HuH-7 (cell line): ENCODE results near the gene DDO.

ENCODE experiments used
- DNase-seq: peaks from one replicate; pipeline ENCODE4 v3.0.0; 2011; ENCODE audit warnings: low spot score

DDO gene

DNA sequence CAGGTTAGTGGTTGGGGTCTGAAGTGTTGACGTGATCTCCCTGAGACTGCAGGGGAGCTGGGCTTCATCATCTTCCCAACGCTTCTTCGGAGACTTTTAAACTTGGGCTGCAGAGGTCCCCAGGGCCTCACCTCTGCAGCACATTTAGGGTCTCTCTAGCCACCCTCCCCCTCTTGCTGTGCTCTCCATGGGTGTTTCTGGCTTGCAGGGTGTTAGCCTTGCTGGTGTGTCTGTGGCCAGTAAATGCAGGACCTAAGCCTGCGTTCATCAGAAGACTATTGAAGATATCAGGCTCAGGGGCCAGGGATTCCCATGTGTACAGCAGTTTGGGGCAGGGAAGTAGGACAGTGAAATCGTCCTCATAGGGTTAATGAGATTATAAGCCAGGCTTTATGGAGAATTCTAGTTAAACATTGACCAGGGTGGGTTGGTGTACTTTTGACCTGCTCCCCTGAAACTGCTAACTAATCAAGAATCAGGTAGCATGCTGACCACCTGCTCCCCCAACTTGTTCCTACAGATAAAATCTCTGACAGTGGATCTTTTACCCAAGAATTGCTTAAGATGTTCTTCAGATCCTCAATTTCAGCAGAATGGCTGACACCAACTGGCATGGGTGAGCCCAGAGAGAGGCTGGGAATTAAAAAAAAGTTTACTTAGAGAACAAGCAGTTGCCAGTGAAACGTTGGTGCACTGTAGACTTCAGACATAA is 3.8 kb upstream of the DDO start:
- peak; percentile 41 for DNase-seq

DNA sequence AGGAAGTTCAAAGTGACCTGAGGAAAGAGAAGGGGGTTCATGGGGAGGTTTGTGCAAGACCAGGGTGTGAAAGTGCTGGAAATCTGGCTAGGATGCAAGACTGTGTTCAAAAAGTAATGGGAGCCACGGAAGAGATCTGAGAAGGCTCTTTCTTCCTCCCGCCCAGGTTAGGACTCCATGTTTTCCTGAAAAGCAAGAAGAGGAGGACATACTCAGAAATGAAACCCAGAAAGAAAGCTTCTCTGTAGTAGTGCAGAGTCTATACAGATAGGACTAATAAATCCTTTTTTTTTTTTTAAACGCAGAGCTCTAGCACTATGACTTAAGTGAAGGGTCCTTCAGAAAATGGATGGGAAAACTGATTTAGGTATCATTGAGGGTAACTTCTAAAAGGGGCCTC is 3.2 kb upstream of the DDO start:
- DNase-seq: no peak

DNA sequence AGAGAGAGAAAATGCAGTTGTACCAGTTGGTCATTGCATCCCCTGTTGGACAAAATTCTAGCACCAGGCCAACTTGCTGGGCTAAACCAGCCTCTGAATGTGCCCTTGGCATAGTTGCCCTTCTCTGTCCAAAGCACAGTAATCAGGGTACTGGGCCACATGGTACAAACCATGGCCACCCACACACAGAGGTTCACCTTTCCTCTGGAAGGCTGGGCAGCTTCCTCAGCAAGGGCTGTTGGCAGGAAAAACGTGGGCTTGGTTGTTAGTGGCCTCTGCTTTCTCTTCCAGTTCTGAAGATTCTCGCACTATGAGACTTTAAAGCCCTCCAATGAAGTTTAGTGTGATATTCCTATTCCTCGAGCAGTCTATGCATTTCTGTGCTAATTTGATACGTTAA is 706 bp downstream of the DDO start:
- no peak for DNase-seq

DNA sequence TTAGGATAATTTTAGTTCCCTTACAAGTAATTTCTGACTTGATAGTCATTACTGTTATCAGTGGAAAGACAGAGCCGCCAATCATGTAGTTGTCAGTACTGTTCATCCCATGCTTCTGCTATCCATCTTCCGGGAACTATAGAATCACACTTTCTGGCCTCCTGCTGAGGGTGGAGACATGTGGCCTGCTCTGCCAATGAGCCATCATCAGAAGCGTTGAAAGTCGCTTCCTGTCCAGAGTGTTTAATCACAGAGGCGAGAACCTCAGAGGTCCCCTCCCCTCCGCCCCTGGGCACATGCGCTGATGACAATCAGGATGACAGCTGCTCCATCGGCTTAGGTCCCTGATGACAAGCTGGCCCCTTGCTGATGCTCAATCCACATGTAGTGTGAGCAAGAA is 3.0 kb downstream of the DDO start:
- no peak for DNase-seq

DNA sequence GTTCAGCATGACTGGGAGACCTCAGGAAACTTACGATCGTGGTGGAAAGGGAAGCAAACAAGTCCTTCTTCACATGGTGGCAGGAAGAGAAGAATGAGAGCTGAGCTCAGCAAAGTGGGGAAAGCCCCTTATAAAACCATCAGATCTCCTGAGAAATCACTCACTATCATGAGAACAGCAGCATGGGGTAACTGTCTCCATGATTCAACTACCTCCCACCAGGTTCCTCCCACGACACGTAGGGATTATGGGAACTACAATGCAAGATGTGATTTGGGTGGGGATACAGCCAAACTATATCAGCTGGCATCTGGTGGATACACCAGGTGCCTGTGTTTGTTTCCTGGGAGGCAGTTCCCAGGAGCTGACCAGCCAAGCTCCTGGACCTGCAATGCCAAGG is 4.9 kb downstream of the DDO start:
- no peak for DNase-seq

DNA sequence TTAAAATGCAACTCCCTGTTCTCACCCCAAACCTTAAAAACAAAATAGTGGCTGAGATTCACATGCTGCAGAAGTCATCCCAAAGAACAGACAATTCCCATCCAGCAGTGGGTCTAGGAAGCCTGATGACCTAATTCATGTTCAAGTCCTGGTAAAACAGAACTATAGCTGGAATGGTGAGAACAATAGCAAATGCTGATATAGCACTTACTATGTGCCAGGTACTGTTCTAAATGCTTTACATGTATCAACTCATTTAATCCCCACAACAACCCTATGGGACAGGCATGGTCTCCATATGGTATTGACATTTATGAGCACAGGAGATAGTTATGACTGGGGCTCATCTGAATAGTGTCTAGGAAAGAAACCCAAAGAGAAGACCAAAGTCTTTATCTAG is 5.6 kb downstream of the DDO start:
- DNase-seq: no peak

DNA sequence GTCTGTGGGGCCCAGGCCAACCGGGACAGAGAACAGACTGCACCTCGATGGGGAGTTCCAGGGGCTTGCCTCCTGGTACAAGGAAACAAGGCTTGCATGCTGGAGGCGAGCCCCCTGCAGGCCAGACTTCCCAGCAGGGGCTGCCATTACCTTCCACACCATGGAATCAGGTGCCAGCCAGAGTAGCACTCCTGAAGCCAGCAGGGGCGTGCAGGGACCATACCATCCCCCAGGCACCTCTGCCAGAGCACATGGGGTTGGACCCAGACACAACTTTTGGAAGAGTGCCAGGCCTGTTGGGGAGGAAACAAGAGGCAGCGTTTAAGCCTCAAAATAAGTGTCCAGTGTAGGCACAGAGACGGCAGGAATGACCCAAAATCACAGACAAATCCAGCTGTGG is 6.5 kb downstream of the DDO start:
- DNase-seq: peak; percentile 39

DNA sequence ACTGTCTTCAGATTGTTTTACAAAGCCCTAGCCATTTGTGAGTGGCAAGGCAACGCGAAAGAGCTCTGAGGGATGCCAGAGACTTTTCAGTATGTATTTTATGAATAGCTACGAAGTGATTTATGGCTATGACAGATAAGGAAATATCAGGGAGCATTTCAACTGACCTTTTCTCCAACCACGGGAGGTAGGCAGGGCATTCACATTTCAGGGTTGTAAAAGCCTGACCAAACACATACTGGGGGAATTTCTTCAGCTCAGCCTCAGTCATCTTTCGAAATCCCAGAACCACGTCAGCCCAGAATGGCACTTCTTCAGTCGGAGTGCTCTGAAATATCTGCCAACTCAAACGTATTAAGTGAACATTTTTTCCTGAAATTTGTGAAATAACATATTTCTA is 10.8 kb downstream of the DDO start:
- DNase-seq: peak; percentile 75

DNA sequence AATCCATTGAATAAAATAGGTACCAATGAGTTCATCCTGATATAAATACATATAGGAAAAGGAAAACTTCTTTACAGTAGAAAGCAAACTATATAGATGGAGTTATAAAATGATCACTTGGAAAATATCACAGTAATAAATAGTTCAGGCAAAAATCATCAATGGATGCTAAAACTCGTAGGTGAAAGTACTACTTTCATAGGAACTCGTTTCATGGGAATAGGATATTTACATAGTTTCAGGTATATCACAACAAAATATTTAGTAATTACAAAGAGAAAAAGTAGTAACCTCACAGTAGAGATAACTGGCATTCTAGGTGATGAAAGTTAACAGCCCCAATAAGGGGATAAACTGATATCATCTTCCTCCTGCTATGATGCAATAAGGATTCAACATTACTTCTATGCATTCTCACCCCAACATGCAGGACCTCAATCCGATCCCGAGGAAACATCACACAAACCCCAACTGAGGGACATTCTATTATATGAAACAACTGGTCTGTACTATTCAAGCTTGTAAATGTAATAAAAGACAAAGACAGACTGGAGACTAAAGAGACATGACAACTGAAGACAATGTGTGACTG is 13.7 kb downstream of the DDO start:
- DNase-seq: no peak

DNA sequence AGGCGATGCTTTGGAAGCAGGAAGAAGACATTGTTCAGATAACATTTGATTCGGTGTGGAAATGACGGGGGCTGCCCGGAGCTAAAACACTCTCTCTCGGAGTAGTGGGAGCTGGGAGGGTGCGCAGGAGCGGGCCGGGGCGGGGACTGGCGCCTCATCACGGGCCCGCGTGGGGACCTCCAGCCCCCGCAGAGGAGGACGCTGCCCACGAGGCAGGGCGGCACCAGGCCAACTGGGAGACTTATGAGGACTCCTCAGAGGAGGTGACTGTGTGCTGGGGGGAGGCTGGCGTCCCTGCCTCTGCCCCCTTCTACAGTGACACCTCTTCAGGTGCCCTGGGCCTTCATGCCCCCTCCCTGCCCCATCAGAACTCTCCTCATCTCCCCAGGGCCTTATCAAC is 15.2 kb downstream of the DDO start:
- no peak for DNase-seq

DNA sequence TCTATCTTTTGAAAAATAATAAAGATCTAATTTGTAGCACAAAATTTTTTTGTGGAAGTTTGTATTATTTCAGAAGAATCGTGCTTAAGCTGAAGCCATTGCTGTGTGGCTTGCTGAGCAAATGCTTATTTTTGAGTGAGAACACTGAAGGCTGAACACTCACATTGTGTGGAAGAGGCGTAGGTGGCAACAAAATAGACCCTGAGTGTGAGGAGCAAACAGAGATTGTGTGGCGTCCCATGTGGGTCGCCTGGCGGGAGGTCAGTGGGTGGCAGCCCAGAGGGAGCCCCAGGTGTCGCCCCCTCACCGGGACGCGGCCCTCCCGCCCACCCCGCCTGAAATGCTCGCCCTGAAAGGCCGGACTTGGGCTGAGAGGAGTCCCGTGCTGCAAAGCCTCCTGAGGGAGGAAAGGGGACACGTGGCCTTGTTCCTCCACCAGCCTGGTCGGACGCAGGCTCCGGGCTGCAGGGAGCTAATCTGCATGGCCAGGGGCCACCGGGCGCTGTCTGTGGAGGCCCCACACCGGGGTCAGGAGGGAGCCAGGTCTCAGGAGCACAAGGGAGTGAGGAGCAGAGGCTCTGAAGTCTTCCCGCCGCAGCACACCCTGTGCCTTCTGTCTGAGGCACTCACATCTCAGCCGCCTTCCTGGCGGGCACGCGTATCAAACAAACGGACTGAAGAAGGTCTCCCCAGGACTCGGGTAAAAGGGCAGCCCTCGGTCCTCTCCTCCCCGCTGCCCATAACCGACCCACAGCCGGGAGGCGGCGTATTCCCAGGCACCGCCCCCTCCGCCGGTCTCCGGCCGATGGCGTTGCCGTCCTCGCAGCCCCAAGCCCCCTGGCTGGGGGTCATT is 15.9 kb downstream of the DDO start:
- no peak for DNase-seq

DNA sequence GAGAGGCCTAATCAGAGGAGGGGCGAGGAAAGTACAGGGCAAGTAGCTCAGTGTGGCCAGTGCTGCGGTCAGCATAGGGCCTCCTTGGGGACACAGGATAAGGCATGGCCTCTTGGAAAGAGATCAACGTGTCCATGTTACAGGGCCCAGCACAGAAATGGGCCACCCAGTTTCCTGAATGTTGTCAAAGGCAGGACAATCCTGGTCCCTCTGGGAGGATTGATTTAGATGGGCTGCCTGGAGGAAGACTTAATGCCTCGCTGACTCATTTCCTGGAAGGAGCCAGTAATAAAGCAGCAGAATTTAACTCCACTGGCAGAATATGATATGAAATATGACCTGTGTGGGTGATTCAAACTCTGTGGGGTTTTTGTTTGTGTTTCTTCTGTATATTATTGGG is 16.6 kb downstream of the DDO start:
- no peak for DNase-seq

DNA sequence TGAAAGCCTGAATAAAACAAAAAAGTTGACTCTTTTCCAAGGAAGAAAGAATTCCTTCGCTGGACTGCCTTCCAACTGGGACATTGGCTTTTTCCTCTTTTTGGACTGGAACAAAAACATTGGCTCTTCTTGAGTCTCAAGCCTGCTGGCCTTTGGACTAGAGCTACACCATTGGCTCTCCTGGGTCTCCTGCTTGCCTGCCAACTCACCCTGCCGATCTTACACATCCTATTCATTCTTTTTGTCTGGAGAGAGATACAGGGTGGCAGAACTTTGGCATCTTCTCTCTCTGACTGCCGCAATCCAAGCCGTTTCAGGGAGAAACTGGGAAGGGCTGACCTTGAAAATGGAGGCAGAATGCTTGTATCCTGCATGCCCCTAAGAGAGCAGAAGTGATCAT is 20.2 kb downstream of the DDO start:
- DNase-seq: no peak

DNA sequence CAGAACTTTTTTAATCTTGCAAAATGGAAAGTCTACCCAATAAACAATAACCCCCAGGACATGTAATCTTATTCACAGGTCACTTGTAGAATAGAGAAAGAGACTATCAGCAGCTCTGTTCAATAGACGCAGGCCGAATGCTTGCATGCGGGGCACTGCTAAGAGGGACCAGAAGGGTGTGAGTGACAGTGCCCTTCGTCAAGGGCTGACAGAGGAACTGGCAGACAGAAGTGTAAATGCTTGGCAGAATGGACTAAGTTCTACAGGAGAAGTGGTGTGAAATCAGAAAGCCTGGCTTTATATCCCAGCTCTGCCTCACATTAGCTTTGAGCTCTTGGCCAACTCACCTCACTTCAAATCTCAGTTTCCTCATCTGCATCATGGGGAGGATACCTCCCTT is 21.0 kb downstream of the DDO start:
- no peak for DNase-seq

DNA sequence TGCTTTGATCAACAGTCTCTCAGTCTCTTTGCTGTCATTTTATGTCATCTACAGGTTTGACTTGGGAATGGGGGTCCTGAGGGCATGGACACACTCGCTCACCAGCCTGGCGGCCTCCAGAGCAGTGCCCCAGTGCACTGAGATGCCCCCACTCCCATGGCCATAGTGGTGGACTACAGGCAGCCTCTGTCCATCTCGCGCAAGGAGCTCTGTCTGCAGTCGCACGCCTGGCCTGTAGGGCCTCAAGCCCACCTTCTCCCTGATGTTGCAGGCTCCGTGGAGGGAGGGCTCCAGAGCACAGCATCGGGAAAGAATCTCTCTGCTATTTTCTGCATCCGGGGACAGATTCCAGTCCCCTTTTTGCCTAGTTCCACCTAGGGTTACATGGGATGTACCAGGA is 22.6 kb downstream of the DDO start:
- DNase-seq: no peak

DNA sequence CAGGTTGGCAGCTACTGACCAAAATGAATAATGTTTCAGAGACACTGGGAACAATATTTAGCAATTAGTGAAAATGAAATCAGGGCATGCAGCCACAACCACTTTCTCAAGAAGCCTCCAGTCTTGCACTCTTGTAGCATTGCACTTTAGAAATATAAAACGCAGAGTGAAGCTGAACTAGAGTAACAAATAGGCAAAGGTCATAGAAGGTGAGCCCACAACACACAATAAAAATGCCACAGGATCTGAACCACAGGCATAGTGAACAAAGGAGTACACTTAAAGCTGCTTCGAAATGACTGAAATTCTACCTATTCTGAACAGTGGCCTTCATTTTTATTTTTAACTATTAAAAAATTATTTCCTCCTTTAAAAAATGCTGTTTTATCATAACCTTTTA is 25.0 kb downstream of the DDO start:
- DNase-seq: peak; percentile 40

DNA sequence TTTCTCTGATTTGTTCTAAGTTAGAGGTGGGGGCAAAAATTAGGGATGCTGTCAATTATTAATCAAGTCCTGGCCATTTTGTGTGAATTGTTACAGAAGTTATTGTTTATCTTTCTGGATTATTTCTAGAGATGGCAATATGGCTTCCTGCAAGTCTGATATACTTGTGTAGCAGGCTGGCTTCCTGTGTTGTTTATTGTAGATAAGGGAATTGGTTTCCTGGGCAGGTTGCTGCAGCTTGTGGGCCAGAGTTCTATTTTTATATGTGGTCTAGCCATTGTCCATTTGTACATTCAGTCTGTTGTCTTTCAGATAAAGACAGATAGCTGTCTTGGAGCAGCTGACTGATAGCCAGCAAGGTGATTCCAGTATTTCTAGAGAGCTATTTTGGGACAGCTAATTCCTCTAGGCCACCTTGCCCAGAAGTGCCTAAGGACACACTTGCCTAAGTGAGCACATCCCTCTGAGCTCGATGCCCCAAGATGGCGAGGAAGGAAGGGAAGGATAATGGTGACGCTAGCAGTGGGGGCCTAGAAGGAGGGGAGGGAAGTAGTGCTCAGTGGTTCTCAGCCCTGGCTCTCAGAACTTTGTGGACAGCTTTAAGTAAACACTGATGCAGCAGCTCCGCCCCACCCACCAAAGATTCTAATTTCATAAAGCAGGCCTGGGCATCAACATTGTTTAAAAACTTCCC is 25.5 kb downstream of the DDO start:
- DNase-seq: no peak

DNA sequence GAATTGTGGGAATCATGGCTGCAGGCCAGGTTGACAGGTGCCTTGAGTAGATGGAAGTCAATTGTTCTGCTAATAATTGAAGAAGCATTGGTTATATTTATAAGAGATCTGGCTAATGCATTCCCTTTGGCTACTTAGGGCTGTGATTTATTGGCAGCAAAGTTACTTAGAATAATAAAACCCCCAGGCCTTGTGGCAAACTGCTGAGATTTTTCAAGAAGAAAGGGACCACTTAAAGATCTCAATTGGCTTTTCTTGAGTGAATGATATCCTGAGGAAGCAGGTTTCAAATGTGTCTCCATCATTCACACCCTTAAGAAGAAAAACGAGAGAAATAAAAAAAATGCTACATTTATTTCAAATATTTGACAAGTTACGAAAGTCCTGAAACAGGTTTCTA is 27.4 kb downstream of the DDO start:
- DNase-seq: no peak

DNA sequence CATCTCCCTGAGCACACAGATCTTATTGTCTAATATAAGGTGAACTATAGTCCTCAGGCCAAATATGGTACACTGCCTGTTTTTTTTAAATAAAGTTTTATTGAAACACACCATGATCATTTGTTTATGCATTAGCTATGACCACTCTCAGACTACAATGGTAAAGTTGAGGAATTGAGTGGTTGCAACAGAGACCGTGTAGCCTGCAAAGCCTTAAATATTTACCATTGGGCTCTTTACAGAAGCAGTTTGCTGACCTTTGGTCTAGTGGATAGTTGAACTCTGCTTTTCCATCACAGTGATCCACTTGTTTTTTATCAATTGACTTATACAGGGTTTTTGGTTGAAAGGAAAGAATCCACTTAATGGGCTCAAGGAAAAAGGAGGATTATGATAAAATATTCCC is 29.9 kb downstream of the DDO start:
- no peak for DNase-seq

DNA sequence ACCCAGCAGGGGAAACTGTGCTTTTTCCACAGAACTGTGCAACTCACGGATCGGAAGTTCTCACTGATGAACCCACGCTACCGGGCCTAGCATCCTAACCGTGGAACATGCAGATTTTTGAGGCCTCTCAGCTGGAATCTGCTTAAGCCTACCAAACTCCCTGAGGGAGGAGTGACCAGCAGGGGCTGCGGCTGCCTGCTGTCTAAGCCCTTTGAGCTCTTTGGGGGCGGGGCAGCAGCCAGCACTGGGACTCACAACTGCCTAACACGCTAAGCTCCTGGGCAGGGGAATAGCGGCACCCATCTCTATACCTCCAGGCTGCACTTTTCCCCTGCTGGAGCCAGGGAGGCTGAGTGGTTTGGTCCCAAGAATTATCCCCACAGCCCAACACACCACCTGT is 36.8 kb downstream of the DDO start:
- no peak for DNase-seq

DNA sequence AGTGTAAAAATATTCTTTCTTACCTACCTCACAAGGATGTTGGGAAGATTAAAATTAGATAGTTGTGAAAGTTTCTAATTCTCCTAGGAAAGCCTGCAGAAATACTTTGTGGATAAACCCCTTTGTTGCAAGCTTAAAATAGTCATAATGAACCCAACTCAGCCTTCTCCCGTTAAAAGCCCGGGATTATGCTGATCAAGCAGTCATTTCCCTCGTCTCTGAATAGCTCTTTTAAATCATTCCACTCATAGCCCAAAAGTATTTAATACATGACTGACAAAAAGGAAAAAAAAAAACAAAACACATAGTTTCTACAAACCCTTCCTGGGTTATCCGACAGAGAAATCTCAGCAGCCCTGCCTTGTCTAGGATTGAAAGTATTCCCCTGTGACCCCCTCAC is 46.3 kb downstream of the DDO start:
- DNase-seq: no peak

DNA sequence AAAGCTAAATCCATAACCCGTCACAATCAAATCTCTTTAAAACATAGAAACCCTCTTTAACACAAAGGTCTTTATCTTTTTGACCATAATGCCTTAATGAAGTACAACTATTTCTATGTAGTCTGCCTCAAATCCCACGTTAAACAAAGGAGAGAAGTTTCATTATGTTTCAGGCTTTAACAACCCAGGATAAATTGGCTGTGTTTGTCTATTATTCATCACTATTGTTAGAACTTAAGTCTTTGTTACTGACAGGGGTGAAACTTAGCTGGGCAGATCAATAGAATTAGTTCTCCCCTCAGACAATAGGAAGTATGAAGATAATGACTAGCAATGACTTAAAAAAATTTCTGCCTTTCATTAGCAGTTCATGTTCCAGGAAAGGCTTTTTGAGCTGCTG is 47.1 kb downstream of the DDO start:
- no peak for DNase-seq

DNA sequence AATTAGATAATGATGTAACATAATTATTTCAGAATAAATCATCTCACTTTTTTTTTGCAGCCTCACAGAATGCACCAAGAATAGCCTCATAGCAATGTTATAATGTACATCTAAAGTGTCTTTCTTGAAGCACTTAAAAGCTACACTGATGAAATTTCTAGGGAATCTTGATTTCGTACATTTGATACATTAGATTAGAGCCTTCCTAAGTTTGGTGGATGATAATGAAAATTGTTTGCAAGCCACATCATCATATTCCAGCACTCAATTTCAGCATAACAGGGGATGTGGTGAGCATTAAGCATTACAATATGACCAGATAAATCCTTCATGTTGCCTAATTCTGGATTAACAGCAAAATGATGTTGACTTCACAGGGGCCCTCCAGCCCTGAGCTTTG is 47.5 kb downstream of the DDO start:
- no peak for DNase-seq
